ENCODE measurements around the gene AMY1B.
"Not testable (repeated sequence)": the region's sequence is repeated elsewhere in the genome, so short reads cannot be mapped to it uniquely, and the experiment has no call there.

Gene AMY1B

DNA sequence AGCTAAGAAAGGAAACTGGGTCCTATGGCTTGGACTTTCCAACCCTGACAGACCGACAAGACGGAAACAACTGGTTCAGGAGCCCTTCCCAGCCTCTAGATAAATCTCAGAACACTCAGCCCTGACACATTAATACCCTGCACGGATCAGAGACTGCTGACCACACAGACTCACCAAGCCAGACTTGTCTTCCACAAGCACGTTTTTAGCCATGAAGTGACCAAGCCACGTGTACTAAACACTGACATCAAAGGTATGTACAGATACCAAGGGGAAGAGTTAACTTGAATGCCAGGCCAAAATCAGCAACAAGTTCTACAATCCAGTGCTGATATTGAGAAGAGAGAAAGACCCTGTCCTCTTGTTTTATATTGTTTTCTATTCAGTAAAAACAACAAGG is at the start of gene AMY1B:
AMY1B (minus strand) TSS at position 101 of the 400 bp plus-strand sequence. CDS start 571 bp downstream, outside the sequence.
- not testable (repeated sequence) for DNase-seq

- DNase-seq = not testable (repeated sequence)
Observed at GRCh38 chr1:103745040-103745439, 49.0 kb upstream of the AMY1B start.

- not testable (repeated sequence) for DNase-seq
Observed at GRCh38 chr1:103744449-103744848, 48.4 kb upstream of the AMY1B start.

GRCh38 chr1:103738031-103738430 is 42.0 kb upstream of the AMY1B start:
- not testable (repeated sequence) for DNase-seq

GRCh38 chr1:103735334-103735733 is 39.3 kb upstream of the AMY1B start:
- not testable (repeated sequence) for DNase-seq

- not testable (repeated sequence) for DNase-seq
Observed at GRCh38 chr1:103721473-103721872, 25.5 kb upstream of the AMY1B start.

- DNase-seq = not testable (repeated sequence)
Observed at GRCh38 chr1:103717404-103717803, 21.4 kb upstream of the AMY1B start.

DNA sequence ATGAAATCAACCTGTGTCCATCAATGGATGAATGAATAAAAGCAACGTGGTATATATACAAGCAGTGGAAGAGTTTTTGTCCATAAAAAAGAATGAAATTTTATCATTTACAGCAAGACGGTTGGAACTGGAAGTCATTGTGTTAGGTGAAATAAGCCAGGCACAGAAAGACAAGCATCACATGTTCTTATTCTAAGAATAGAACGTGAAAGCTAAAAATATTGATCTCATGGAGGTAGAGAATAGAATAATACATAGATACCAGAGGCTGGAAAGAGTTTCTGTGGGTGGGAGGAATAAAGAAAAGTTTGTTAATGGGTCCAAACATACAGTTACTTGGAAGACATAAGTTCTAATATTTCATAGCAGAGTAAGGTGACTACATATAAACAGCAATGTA is 14.4 kb upstream of the AMY1B start:
- not testable (repeated sequence) for DNase-seq

- not testable (repeated sequence) for DNase-seq
Observed at GRCh38 chr1:103707670-103708069, 11.7 kb upstream of the AMY1B start.

GRCh38 chr1:103701256-103701655 is 5.2 kb upstream of the AMY1B start:
- not testable (repeated sequence) for DNase-seq

- not testable (repeated sequence) for DNase-seq
Observed at GRCh38 chr1:103700669-103701068, 4.7 kb upstream of the AMY1B start.

DNA sequence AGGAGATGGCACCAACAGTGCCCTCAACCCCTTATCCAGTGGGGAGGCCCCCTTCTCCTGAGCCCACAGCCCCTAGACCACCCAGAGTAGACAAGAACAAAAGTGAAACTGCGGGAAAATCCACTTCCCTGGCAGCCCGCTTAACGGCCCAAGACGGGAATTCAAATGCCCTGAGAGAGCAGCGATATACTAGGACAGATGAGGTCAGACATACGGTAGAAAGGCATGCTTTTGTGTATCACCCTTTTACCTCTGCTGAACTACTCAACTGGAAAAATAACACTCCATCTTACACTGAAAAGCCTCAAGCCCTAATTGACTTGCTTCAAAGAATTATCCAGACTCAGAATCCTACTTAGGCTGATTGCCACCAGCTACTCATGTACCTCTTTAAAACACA is 1.4 kb upstream of the AMY1B start:
- DNase-seq = not testable (repeated sequence)

DNA sequence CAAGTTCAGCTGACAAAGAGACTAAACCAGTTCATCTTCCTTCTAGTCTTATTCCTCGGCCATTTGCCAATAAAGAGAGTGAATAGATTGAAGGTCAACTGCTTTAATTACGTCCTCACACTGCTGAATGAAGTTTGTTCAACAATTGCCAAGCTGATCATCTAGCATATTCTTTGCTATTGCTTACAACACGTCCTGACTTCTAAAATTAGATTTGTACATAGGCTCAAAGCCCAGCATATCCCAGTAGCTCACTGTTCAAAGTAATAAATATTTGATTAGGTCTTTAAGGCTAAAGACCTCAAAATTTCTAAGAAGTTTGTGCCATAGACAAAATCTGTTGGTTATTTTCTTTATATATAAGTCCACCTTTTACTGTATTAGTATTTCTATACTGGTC is 19.7 kb downstream of the AMY1B start:
- not testable (repeated sequence) for DNase-seq

DNA sequence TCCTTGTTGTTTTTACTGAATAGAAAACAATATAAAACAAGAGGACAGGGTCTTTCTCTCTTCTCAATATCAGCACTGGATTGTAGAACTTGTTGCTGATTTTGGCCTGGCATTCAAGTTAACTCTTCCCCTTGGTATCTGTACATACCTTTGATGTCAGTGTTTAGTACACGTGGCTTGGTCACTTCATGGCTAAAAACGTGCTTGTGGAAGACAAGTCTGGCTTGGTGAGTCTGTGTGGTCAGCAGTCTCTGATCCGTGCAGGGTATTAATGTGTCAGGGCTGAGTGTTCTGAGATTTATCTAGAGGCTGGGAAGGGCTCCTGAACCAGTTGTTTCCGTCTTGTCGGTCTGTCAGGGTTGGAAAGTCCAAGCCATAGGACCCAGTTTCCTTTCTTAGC is 40.5 kb downstream of the AMY1B start, which contains the start of gene AMY1A:
AMY1A (plus strand) TSS at position 301 of the 400 bp plus-strand sequence. CDS start 571 bp downstream, outside the sequence.
- not testable (repeated sequence) for DNase-seq

DNA sequence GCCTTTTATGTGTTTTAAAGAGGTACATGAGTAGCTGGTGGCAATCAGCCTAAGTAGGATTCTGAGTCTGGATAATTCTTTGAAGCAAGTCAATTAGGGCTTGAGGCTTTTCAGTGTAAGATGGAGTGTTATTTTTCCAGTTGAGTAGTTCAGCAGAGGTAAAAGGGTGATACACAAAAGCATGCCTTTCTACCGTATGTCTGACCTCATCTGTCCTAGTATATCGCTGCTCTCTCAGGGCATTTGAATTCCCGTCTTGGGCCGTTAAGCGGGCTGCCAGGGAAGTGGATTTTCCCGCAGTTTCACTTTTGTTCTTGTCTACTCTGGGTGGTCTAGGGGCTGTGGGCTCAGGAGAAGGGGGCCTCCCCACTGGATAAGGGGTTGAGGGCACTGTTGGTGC is 41.9 kb downstream of the AMY1B start:
- not testable (repeated sequence) for DNase-seq

DNA sequence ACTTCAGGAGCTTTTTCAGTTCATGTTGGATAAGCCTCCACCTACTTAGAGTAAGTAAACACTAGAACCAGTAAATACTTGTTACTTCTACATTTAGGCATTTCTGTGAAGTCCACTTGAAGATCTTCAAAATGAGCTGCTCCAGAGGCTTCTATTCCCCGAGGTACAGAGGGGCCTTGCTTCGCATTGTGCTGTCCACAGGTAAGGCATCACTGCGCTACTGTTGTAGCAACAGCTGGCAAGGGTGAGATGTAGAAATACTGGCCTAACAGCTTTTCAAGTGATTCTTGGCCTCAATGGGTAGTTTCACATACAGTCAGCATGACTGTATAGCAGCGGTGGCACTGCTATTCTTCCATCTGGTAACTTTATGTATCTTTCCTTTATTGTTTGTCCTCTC is 45.1 kb downstream of the AMY1B start:
- DNase-seq = not testable (repeated sequence)

- DNase-seq = not testable (repeated sequence)
Observed at GRCh38 chr1:103650305-103650704, 45.7 kb downstream of the AMY1B start.

DNA sequence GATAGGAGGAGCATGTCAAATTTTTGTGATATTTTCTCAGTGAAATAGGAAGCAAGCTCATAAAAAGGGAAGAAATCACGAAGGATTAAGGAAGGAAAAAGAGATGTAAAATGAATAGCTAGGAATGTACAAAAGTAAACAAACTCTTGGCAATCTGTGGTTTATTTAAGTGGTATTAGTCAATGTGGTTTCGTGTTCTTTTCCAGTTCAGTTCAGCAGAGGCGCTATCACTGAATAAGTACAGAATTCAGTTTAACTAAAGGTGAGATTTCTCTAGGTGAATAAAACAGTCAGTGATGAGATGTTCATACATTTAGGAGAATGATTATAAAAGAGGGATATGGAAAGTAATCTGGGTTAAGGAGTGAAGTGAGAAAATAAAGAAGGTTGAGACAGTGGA is 52.1 kb downstream of the AMY1B start:
- DNase-seq = not testable (repeated sequence)

DNA sequence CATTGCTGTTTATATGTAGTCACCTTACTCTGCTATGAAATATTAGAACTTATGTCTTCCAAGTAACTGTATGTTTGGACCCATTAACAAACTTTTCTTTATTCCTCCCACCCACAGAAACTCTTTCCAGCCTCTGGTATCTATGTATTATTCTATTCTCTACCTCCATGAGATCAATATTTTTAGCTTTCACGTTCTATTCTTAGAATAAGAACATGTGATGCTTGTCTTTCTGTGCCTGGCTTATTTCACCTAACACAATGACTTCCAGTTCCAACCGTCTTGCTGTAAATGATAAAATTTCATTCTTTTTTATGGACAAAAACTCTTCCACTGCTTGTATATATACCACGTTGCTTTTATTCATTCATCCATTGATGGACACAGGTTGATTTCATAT is 54.8 kb downstream of the AMY1B start:
- not testable (repeated sequence) for DNase-seq

All from suppressor macrophage treated with lipopolysaccharide for 4 hours (primary cell).